ENCODE data around the gene NUDT2. TPM values are rescaled to one million over a fixed set of nuclear protein-coding genes. Genes with fewer than 3 reads are reported as not detected.

NUDT2 gene
- total RNA-seq, 2 experiments from 2014 or later = 4.5 to 7.2 TPM

DNA sequence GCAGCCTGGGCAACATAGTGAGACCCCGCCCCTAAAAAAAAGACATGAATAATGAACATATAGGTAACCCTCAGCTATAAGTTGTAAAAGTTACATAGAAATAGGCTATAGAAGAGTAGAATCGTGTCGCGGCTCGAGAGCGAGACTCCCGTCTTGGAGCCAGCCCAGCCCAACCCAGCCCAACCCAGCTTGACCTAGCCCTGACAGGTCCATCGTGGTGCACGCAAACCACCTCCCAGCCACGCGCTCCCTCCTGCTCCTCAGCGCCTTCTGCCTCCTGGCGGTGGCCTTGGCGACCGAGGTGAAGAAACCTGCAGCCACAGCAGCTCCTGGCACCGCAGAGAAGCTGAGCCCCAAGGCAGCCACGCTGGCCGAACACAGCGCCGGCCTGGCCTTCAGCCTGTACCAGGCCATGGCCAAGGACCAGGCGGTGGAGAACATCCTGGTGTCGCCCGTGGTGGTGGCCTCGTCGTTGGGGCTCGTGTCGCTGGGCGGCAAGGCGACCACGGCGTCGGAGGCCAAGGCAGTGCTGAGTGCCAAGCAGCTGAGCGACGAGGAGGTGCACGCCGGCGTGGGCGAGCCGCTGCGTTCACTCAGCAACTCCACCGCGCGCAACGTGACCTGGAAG is 11.1 kb upstream of the NUDT2 start:
- ChIA-PET POLR2A (no interaction called here), CTCF (no interaction called here)
- DNase-seq (no peak), ATAC-seq (ENCODE audit: poor library complexity) (no peak)
- Histone ChIP-seq H3K36me3 (ENCODE audit: insufficient read depth, low read length) (no peaks in the 10 kb centered on the region), H3K9me3 (ENCODE audit: control insufficient read depth in 1 of 2, insufficient read depth in 1 of 2, low read length in 2 of 2) (no peaks in the 10 kb centered on the region), H3K27me3 (ENCODE audit: control insufficient read depth in 1 of 2, insufficient read depth in 2 of 2, low read length in 2 of 2) (no peaks in the 10 kb centered on the region), H3K4me3 (ENCODE audit: low read length) (no peak overlapping the region), H3K27ac (ENCODE audit: low read depth in 1 of 2, low read length in 2 of 2) (no peak overlapping the region), H3K4me1 (ENCODE audit: insufficient read depth, low read length) (no peaks in the 10 kb centered on the region)
- no peak overlapping the region for H3K27ac Mint-ChIP-seq
- TF ChIP-seq, protein P1, sequence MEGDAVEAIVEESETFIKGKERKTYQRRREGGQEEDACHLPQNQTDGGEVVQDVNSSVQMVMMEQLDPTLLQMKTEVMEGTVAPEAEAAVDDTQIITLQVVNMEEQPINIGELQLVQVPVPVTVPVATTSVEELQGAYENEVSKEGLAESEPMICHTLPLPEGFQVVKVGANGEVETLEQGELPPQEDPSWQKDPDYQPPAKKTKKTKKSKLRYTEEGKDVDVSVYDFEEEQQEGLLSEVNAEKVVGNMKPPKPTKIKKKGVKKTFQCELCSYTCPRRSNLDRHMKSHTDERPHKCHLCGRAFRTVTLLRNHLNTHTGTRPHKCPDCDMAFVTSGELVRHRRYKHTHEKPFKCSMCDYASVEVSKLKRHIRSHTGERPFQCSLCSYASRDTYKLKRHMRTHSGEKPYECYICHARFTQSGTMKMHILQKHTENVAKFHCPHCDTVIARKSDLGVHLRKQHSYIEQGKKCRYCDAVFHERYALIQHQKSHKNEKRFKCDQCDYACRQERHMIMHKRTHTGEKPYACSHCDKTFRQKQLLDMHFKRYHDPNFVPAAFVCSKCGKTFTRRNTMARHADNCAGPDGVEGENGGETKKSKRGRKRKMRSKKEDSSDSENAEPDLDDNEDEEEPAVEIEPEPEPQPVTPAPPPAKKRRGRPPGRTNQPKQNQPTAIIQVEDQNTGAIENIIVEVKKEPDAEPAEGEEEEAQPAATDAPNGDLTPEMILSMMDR (IDR thresholded peaks at IDR 0.05) = no peak
- intact Hi-C loops (cut with DNase I, micrococcal nuclease) = no loop called here
- no peaks in the 10 kb centered on the region for H3K36me3 Mint-ChIP-seq (ENCODE audit: low read depth)
- no peak overlapping the region for H3K4me3 Mint-ChIP-seq
- no peaks in the 10 kb centered on the region for H3K27me3 Mint-ChIP-seq
- H3K9me3 Mint-ChIP-seq = no peaks in the 10 kb centered on the region
- H3K4me1 Mint-ChIP-seq (ENCODE audit: low read depth) = no peaks in the 10 kb centered on the region

DNA sequence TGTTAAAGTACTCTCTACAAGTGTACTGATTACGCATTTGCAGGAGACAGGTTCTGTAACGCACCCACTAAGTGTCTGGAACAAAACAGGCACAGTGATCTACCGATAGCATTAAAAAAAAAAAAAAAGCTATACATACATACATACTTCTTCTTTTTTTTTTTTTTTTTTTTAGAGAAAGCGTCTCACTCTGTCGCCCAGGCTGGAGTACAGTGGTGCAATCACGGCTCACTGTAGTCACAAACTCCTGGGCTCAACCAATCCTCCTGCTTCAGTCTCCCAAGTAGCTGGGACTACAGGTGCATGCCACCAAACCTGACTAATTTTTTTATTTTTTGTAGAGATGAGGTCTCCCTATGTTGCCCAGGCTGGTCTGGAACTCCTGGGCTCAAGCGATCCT is 7.9 kb upstream of the NUDT2 start:
- Mint-ChIP-seq H3K9me3 (no peaks in the 10 kb centered on the region), H3K27ac (no peak overlapping the region), H3K4me1 (ENCODE audit: low read depth) (no peaks in the 10 kb centered on the region), H3K4me3 (no peak overlapping the region), H3K36me3 (ENCODE audit: low read depth) (no peaks in the 10 kb centered on the region), H3K27me3 (no peaks in the 10 kb centered on the region)
- ChIA-PET POLR2A (no interaction called here), CTCF (interaction anchor here (0.6 kb wide), 1 partner anchor 599 kb away, joined by 3 read pairs; no protein-coding TSS in a partner anchor)
- intact Hi-C loops (cut with DNase I, micrococcal nuclease) = loop anchor here in 1 of 2 experiments (10.0 kb wide), 1 partner anchor 203 kb away; the partner anchor contains the start of gene ENHO
- H3K36me3 ChIP-seq (ENCODE audit: insufficient read depth, low read length) = no peaks in the 10 kb centered on the region
- DNase-seq (no peak), ATAC-seq (ENCODE audit: poor library complexity) (no peak)
- H3K4me1 ChIP-seq (ENCODE audit: insufficient read depth, low read length) = no peaks in the 10 kb centered on the region
- no peak overlapping the region for H3K27ac ChIP-seq (ENCODE audit: low read depth in 1 of 2, low read length in 2 of 2)
- TF ChIP-seq, protein P1 (IDR thresholded peaks at IDR 0.05) = no peak
- H3K27me3 ChIP-seq (ENCODE audit: control insufficient read depth in 1 of 2, insufficient read depth in 2 of 2, low read length in 2 of 2) = no peaks in the 10 kb centered on the region
- no peak overlapping the region for H3K4me3 ChIP-seq (ENCODE audit: low read length)
- H3K9me3 ChIP-seq (ENCODE audit: control insufficient read depth in 1 of 2, insufficient read depth in 1 of 2, low read length in 2 of 2) = no peaks in the 10 kb centered on the region

DNA sequence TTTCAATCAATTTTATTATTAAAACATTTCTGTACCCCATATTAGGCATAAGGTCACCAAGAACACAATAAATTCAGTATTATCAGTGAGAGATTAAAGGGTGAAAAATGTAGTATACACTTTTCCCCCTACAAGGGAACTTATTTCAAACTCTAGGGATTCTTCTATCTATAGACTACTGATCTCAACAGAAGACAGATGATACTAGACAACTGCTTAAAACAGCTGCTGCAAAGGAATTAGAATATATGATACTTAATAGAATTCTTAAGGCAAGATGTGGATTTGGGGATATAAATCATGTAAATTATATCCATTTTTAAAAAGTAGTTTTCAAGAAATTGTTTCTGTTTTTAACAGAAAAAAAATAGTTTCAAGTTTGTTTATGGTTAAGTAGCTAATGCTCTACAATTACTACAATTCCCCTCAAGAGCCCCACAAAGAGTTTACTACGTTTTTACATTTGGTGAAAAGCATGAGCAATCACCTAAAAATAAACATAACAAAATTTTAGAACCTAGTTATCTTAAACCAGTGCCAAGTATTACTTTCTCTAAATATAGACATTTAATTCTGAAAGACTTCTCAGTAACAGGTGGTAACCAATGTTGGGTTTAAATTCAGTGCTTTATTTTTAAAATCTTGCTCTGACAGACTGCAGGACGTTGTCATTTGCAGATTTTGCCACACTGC is 6.3 kb upstream of the NUDT2 start:
- Histone ChIP-seq H3K36me3 (ENCODE audit: insufficient read depth, low read length) (no peaks in the 10 kb centered on the region), H3K9me3 (ENCODE audit: control insufficient read depth in 1 of 2, insufficient read depth in 1 of 2, low read length in 2 of 2) (no peaks in the 10 kb centered on the region), H3K4me1 (ENCODE audit: insufficient read depth, low read length) (no peaks in the 10 kb centered on the region), H3K27ac (ENCODE audit: low read depth in 1 of 2, low read length in 2 of 2) (no peak overlapping the region), H3K4me3 (ENCODE audit: low read length) (no peak overlapping the region), H3K27me3 (ENCODE audit: control insufficient read depth in 1 of 2, insufficient read depth in 2 of 2, low read length in 2 of 2) (no peaks in the 10 kb centered on the region)
- TF ChIP-seq, protein P1 (IDR thresholded peaks at IDR 0.05) = no peak
- POLR2A ChIA-PET = no interaction called here
- ATAC-seq (ENCODE audit: poor library complexity) (no peak), DNase-seq (no peak)
- Mint-ChIP-seq H3K9me3 (no peaks in the 10 kb centered on the region), H3K36me3 (ENCODE audit: low read depth) (no peaks in the 10 kb centered on the region), H3K27ac (no peak overlapping the region), H3K4me3 (no peak overlapping the region), H3K27me3 (no peaks in the 10 kb centered on the region), H3K4me1 (ENCODE audit: low read depth) (peaks cover 2% of the 10 kb centered on the region)
- CTCF ChIA-PET = no interaction called here
- intact Hi-C loops (cut with DNase I, micrococcal nuclease) = loop anchor here in 1 of 2 experiments (10.0 kb wide), 1 partner anchor 202 kb away; the partner anchor contains the start of gene ENHO
